GM12873 (cell line): ENCODE results near the gene RGMA.

Experiments used
- CTCF ChIP-seq: IDR thresholded peaks from 2 replicates; pipeline ENCODE4 v1.5.1; 2012; ENCODE audit warnings: low read depth, mild to moderate bottlenecking, moderate library complexity, low read length, control low read depth; ENCODE audit not compliant: insufficient read depth; ENCODE audit errors: missing control alignments

The RGMA gene

GRCh38 chr15:93024293-93024692 is 64.7 kb downstream of the RGMA start:
- no peak for TF ChIP-seq CTCF

- TF ChIP-seq CTCF = no peak
Observed at GRCh38 chr15:93020976-93021772, 67.8 kb downstream of the RGMA start.

GRCh38 chr15:93019971-93020370 is 69.0 kb downstream of the RGMA start:
- TF ChIP-seq CTCF = no peak

GRCh38 chr15:93019090-93019489 is 69.9 kb downstream of the RGMA start:
- no peak for TF ChIP-seq CTCF

- no peak for TF ChIP-seq CTCF
Observed at GRCh38 chr15:93018574-93018973, 70.4 kb downstream of the RGMA start.

- no peak for TF ChIP-seq CTCF
Observed at GRCh38 chr15:93017526-93017925, 71.5 kb downstream of the RGMA start.

- no peak for TF ChIP-seq CTCF
Observed at GRCh38 chr15:93012786-93013185, 76.2 kb downstream of the RGMA start.

- TF ChIP-seq CTCF = no peak
Observed at GRCh38 chr15:93007994-93008393, 81.0 kb downstream of the RGMA start.
